Caco-2 (cell line): ENCODE results near the gene P2RX7. TPM values are rescaled to one million over a fixed set of nuclear protein-coding genes. Genes with fewer than 3 reads are reported as not detected.

Source experiments
- BruUV-seq: library from RNA; stranded (reverse); fragments of 400-500 nt; replicated peaks from 2 replicates; lab custom pipeline; 2021; lab: Mats Ljungman, UMichigan
- CTCF ChIA-PET: fragments of 300-600 bp; sonication (Branson Sonifier 250); formaldehyde crosslinking; loops from one replicate; lab custom pipeline; 2022; ENCODE audit warnings: antibody characterized with exemption; lab: Charles Lee
- POLR2A ChIA-PET: fragments of 300-600 bp; sonication (Branson Sonifier 250); formaldehyde crosslinking; loops from one replicate; lab custom pipeline; 2022; ENCODE audit warnings: antibody characterized with exemption; lab: Charles Lee
- DNase-seq, 2 experiments: peaks; one replicate each; pipeline versions ENCODE4 v3.0.0 to v3.0.0-alpha.2; 2020 to 2022
- H3K27me3 ChIP-seq: replicated peaks from 2 replicates; pipeline ENCODE4 v1.6.0; 2011; ENCODE audit warnings: low read length; ENCODE audit not compliant: control insufficient read depth, insufficient read depth
- H3K36me3 ChIP-seq: 2 replicates; pipeline ENCODE4 v1.5.1; 2011; ENCODE audit warnings: low read length; ENCODE audit not compliant: control insufficient read depth, insufficient read depth
- H3K4me1 ChIP-seq: fragments of 250-450 bp; sonication (Bioruptor Pico); 2 replicates; pipeline ENCODE4 v1.5.1; 2020; ENCODE audit warnings: mild to moderate bottlenecking
- H3K4me3 ChIP-seq: 2 replicates; pipeline ENCODE4 v1.5.1; 2011; ENCODE audit warnings: low read depth, mild to moderate bottlenecking, control low read depth, low read length
- H3K9me3 ChIP-seq: fragments of 250-450 bp; sonication (Bioruptor Pico); 2 replicates; pipeline ENCODE4 v1.5.1; 2020; ENCODE audit warnings: mild to moderate bottlenecking, moderate library complexity
- H3K27ac Mint-ChIP-seq: one replicate; pipeline ENCODE4 v1.8.0; 2022; ENCODE audit warnings: mixed read lengths; ENCODE audit not compliant: unreplicated experiment
- H3K27me3 Mint-ChIP-seq: one replicate; pipeline ENCODE4 v1.8.0; 2022; ENCODE audit warnings: mixed read lengths; ENCODE audit not compliant: insufficient read depth, unreplicated experiment
- H3K36me3 Mint-ChIP-seq: one replicate; pipeline ENCODE4 v1.8.0; 2022; ENCODE audit warnings: mild to moderate bottlenecking, mixed read lengths; ENCODE audit not compliant: insufficient read depth, unreplicated experiment
- H3K4me1 Mint-ChIP-seq: one replicate; pipeline ENCODE4 v1.8.0; 2022; ENCODE audit warnings: low read depth, mixed read lengths; ENCODE audit not compliant: unreplicated experiment
- H3K4me3 Mint-ChIP-seq: one replicate; pipeline ENCODE4 v1.8.0; 2022; ENCODE audit warnings: mild to moderate bottlenecking, moderate library complexity, mixed read lengths; ENCODE audit not compliant: unreplicated experiment
- H3K9me3 Mint-ChIP-seq: one replicate; pipeline ENCODE4 v1.8.0; 2022; ENCODE audit warnings: mixed read lengths; ENCODE audit not compliant: unreplicated experiment
- CTCF ChIP-seq, 2 experiments: fragments of 200-600 bp in 1 of 2; IDR thresholded peaks; 1 replicate in 1 of 2; 2 replicates in 1 of 2; pipeline versions ENCODE4 v1.5.1 to v1.8.0; 2011 to 2022; ENCODE audit warnings: antibody characterized with exemption in 1 of 2, control low read depth in 1 of 2, inconsistent platforms in 1 of 2, low read depth in 1 of 2, low read length in 1 of 2, mild to moderate bottlenecking in 1 of 2, moderate library complexity in 1 of 2; ENCODE audit not compliant: insufficient read depth in 1 of 2, severe bottlenecking in 1 of 2, unreplicated experiment in 1 of 2
- intact Hi-C: fragments of 100-400 bp; cut with micrococcal nuclease; formaldehyde crosslinking; loops from one replicate; pipeline ENCODE4 v1.10.0; 2022; ENCODE audit not compliant: unreplicated experiment
- total RNA-seq: library from RNA; stranded (reverse); gene quantifications from 2 replicates; pipeline ENCODE4 v1.2.3, GENCODE V29; 2022

P2RX7 gene
- total RNA-seq, 1 experiment from 2014 or later: not detected

- intact Hi-C loops: loop anchor here (2.0 kb wide), 2 partner anchors 43 to 47 kb away; no protein-coding TSS in a partner anchor
- Mint-ChIP-seq H3K27ac (no peak overlapping the region), H3K36me3 (no peaks in the 10 kb centered on the region), H3K9me3 (no peaks in the 10 kb centered on the region), H3K4me3 (no peak overlapping the region), H3K27me3 (no peaks in the 10 kb centered on the region), H3K4me1 (peaks cover 13% of the 10 kb centered on the region)
- peaks cover 23% of the 10 kb centered on the region for H3K4me1 ChIP-seq
- no peak overlapping the region for H3K4me3 ChIP-seq
- BruUV-seq: no TSS peak
- TF ChIP-seq CTCF (IDR thresholded peaks at IDR 0.05; ENCODE audit: insufficient read depth in 1 of 2, low read depth in 1 of 2, low read length in 1 of 2, severe bottlenecking in 1 of 2, unreplicated experiment in 1 of 2): no peak
- ChIA-PET CTCF (no interaction called here), POLR2A (interaction anchor here (0.5 kb wide), 1 partner anchor 8 kb away, joined by 6 read pairs; no protein-coding TSS in a partner anchor)
- H3K9me3 ChIP-seq: no peaks in the 10 kb centered on the region
- DNase-seq: no peak
- no peaks in the 10 kb centered on the region for H3K36me3 ChIP-seq
- no peaks in the 10 kb centered on the region for H3K27me3 ChIP-seq
Measured at GRCh38 chr12:121167951-121168350, 35.3 kb downstream of the P2RX7 start.

GRCh38 chr12:121170151-121170550 is 37.5 kb downstream of the P2RX7 start:
- Histone ChIP-seq H3K36me3 (no peaks in the 10 kb centered on the region), H3K27me3 (no peaks in the 10 kb centered on the region), H3K9me3 (no peaks in the 10 kb centered on the region), H3K4me3 (no peak overlapping the region), H3K4me1 (peaks cover 23% of the 10 kb centered on the region)
- no peak overlapping the region for H3K27ac Mint-ChIP-seq
- H3K36me3 Mint-ChIP-seq: no peaks in the 10 kb centered on the region
- intact Hi-C loops: no loop called here
- TF ChIP-seq CTCF (IDR thresholded peaks at IDR 0.05; ENCODE audit: insufficient read depth in 1 of 2, low read depth in 1 of 2, low read length in 1 of 2, severe bottlenecking in 1 of 2, unreplicated experiment in 1 of 2): no peak
- CTCF ChIA-PET: no interaction called here
- peaks cover 11% of the 10 kb centered on the region for H3K4me1 Mint-ChIP-seq
- BruUV-seq: no TSS peak
- POLR2A ChIA-PET: no interaction called here
- no peaks in the 10 kb centered on the region for H3K27me3 Mint-ChIP-seq
- H3K4me3 Mint-ChIP-seq: no peak overlapping the region
- no peaks in the 10 kb centered on the region for H3K9me3 Mint-ChIP-seq
- no peak for DNase-seq

GRCh38 chr12:121170611-121171260 is 38.1 kb downstream of the P2RX7 start:
- peaks cover 7% of the 10 kb centered on the region for H3K4me1 Mint-ChIP-seq
- H3K36me3 Mint-ChIP-seq: no peaks in the 10 kb centered on the region
- no peak for DNase-seq
- Histone ChIP-seq H3K27me3 (no peaks in the 10 kb centered on the region), H3K36me3 (no peaks in the 10 kb centered on the region), H3K4me3 (no peak overlapping the region), H3K4me1 (peaks cover 18% of the 10 kb centered on the region), H3K9me3 (no peaks in the 10 kb centered on the region)
- intact Hi-C loops: no loop called here
- no peak for TF ChIP-seq CTCF (IDR thresholded peaks at IDR 0.05; ENCODE audit: insufficient read depth in 1 of 2, low read depth in 1 of 2, low read length in 1 of 2, severe bottlenecking in 1 of 2, unreplicated experiment in 1 of 2)
- BruUV-seq: no TSS peak
- H3K27ac Mint-ChIP-seq: no peak overlapping the region
- POLR2A ChIA-PET: no interaction called here
- no peaks in the 10 kb centered on the region for H3K9me3 Mint-ChIP-seq
- CTCF ChIA-PET: no interaction called here
- H3K27me3 Mint-ChIP-seq: no peaks in the 10 kb centered on the region
- H3K4me3 Mint-ChIP-seq: no peak overlapping the region
